ENCODE results near the gene TANGO2. TPM values are rescaled to one million over a fixed set of nuclear protein-coding genes. Genes with fewer than 3 reads are reported as not detected.

The TANGO2 gene
- total and polyA plus RNA-seq, 9 of the 15 experiments (the other 6 are each of a cell fraction or from before 2014, with no cell fraction given) = 15.5 to 94.9 (median 70.1) TPM

GRCh38 chr22:20009582-20010306 lies 11.2 kb upstream of the TANGO2 start (continued):
- TF ChIP-seq BHLHE40 (IDR thresholded peaks at IDR 0.05; ENCODE audit: low read length) (peak; percentile 68), MAZ (CRISPR knock-in tag; conservative IDR thresholded peaks at IDR 0.05 in 1 of 2, IDR thresholded peaks at IDR 0.05 in 1 of 2) (peak in 1 of 2 experiments; percentile 14; a peak in 1 of 4 replicates), NR2C1 (IDR thresholded peaks at IDR 0.05) (no peak), NR2C1 (tag; IDR thresholded peaks at IDR 0.05) (no peak), ZNF696 (CRISPR knock-in tag; conservative IDR thresholded peaks at IDR 0.05) (no peak), MIER1 (IDR thresholded peaks at IDR 0.05; ENCODE audit: low read depth) (no peak), NCOA4 (IDR thresholded peaks at IDR 0.05; ENCODE audit: partially characterized antibody) (no peak), ZNF449 (CRISPR knock-in tag; IDR thresholded peaks at IDR 0.05) (no peak), RNF2 (IDR thresholded peaks at IDR 0.05) (no peak), ZNF830 (CRISPR knock-in tag; IDR thresholded peaks at IDR 0.05) (no peak), HDAC1 (IDR thresholded peaks at IDR 0.05) (peak in 1 of 2 experiments; percentile 47; a peak in 1 of 4 replicates), IRF1 (CRISPR knock-in tag; IDR thresholded peaks at IDR 0.05; ENCODE audit: borderline replicate concordance) (no peak), GTF2F1 (IDR thresholded peaks at IDR 0.05; ENCODE audit: low read depth, low read length) (no peak), ZKSCAN8 (CRISPR knock-in tag; IDR thresholded peaks at IDR 0.05) (no peak), DIDO1 (tag; IDR thresholded peaks at IDR 0.05; ENCODE audit: low read depth) (0 out of 2 replicates have a peak, but pooled peaks have one; percentile 18), CBFA2T2 (conservative IDR thresholded peaks at IDR 0.05) (0 out of 2 replicates have a peak, but pooled peaks have one; percentile 15)
- TF ChIP-seq, protein P1, sequence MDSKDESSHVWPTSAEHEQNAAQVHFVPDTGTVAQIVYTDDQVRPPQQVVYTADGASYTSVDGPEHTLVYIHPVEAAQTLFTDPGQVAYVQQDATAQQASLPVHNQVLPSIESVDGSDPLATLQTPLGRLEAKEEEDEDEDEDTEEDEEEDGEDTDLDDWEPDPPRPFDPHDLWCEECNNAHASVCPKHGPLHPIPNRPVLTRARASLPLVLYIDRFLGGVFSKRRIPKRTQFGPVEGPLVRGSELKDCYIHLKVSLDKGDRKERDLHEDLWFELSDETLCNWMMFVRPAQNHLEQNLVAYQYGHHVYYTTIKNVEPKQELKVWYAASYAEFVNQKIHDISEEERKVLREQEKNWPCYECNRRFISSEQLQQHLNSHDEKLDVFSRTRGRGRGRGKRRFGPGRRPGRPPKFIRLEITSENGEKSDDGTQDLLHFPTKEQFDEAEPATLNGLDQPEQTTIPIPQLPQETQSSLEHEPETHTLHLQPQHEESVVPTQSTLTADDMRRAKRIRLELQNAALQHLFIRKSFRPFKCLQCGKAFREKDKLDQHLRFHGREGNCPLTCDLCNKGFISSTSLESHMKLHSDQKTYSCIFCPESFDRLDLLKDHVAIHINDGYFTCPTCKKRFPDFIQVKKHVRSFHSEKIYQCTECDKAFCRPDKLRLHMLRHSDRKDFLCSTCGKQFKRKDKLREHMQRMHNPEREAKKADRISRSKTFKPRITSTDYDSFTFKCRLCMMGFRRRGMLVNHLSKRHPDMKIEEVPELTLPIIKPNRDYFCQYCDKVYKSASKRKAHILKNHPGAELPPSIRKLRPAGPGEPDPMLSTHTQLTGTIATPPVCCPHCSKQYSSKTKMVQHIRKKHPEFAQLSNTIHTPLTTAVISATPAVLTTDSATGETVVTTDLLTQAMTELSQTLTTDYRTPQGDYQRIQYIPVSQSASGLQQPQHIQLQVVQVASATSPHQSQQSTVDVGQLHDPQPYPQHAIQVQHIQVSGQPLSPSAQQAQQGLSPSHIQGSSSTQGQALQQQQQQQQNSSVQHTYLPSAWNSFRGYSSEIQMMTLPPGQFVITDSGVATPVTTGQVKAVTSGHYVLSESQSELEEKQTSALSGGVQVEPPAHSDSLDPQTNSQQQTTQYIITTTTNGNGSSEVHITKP (IDR thresholded peaks at IDR 0.05; ENCODE audit: partially characterized antibody) = no peak
- TF ChIP-seq, protein P2, sequence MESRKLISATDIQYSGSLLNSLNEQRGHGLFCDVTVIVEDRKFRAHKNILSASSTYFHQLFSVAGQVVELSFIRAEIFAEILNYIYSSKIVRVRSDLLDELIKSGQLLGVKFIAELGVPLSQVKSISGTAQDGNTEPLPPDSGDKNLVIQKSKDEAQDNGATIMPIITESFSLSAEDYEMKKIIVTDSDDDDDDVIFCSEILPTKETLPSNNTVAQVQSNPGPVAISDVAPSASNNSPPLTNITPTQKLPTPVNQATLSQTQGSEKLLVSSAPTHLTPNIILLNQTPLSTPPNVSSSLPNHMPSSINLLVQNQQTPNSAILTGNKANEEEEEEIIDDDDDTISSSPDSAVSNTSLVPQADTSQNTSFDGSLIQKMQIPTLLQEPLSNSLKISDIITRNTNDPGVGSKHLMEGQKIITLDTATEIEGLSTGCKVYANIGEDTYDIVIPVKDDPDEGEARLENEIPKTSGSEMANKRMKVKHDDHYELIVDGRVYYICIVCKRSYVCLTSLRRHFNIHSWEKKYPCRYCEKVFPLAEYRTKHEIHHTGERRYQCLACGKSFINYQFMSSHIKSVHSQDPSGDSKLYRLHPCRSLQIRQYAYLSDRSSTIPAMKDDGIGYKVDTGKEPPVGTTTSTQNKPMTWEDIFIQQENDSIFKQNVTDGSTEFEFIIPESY (CRISPR knock-in tag; IDR thresholded peaks at IDR 0.05) = no peak
- TF ChIP-seq, protein P3, sequence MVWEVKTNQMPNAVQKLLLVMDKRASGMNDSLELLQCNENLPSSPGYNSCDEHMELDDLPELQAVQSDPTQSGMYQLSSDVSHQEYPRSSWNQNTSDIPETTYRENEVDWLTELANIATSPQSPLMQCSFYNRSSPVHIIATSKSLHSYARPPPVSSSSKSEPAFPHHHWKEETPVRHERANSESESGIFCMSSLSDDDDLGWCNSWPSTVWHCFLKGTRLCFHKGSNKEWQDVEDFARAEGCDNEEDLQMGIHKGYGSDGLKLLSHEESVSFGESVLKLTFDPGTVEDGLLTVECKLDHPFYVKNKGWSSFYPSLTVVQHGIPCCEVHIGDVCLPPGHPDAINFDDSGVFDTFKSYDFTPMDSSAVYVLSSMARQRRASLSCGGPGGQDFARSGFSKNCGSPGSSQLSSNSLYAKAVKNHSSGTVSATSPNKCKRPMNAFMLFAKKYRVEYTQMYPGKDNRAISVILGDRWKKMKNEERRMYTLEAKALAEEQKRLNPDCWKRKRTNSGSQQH (CRISPR knock-in tag; IDR thresholded peaks at IDR 0.05) = no peak

Measured in K562 (cell line).